BJ (cell line): Measurements from ENCODE around the gene NELL1. TPM values are rescaled to one million over a fixed set of nuclear protein-coding genes. Genes with fewer than 3 reads are reported as not detected.

Experiments used
- CTCF ChIA-PET: fragments of 350-600 bp; formaldehyde crosslinking; extraction: SDS; loops from one replicate; lab custom pipeline; 2021; ENCODE audit warnings: antibody characterized with exemption, inconsistent platforms; lab: Yijun Ruan, JAX
- POLR2A ChIA-PET: fragments of 300-600 bp; sonication (Branson Sonifier 250); formaldehyde crosslinking; extraction: SDS; loops from one replicate; lab custom pipeline; 2021; ENCODE audit warnings: antibody characterized with exemption; lab: Charles Lee
- DNase-seq: peaks from one replicate; pipeline ENCODE4 v3.0.0-alpha.2; 2011; ENCODE audit warnings: low read depth
- H3K27me3 ChIP-seq: 2 replicates; pipeline ENCODE4 v1.6.0; 2011; ENCODE audit warnings: low read length; ENCODE audit not compliant: control insufficient read depth, insufficient read depth
- H3K36me3 ChIP-seq: 2 replicates; pipeline ENCODE4 v1.5.1; 2011; ENCODE audit warnings: low read length; ENCODE audit not compliant: control insufficient read depth, insufficient read depth
- H3K4me3 ChIP-seq: 2 replicates; pipeline ENCODE4 v1.5.1; 2011; ENCODE audit warnings: low read depth, mild to moderate bottlenecking, control low read depth, low read length
- CTCF ChIP-seq: IDR thresholded peaks from 2 replicates; pipeline ENCODE4 v1.5.1; 2011; ENCODE audit warnings: low read depth, mild to moderate bottlenecking, control low read depth, inconsistent platforms, low read length, moderate library complexity; ENCODE audit not compliant: insufficient read depth
- polyA plus RNA-seq: library from polyadenylated mRNA; depleted of rRNA; stranded (reverse); fragments of >200 nt; gene quantifications from 2 replicates; pipeline ENCODE4 v1.2.3, GENCODE V29; 2011

NELL1 gene
- polyA plus RNA-seq, 1 experiment = not detected

- POLR2A ChIA-PET = no interaction called here
- CTCF ChIA-PET = no interaction called here
Measured at GRCh38 chr11:21068886-21069285, 399.5 kb downstream of the NELL1 start.

GRCh38 chr11:21069909-21070308, 400.5 kb downstream of the NELL1 start:
- Histone ChIP-seq H3K27me3 (no peaks in the 10 kb centered on the region), H3K4me3 (no peak overlapping the region), H3K36me3 (no peaks in the 10 kb centered on the region)
- DNase-seq = no peak
- ChIA-PET CTCF (no interaction called here), POLR2A (no interaction called here)
- no peak for TF ChIP-seq CTCF

More at GRCh38 chr11:21068886-21069285, 399.5 kb downstream of the NELL1 start:
- H3K36me3 ChIP-seq = no peaks in the 10 kb centered on the region
- H3K27me3 ChIP-seq = no peaks in the 10 kb centered on the region
- TF ChIP-seq CTCF = no peak
- no peak overlapping the region for H3K4me3 ChIP-seq
- no peak for DNase-seq

GRCh38 chr11:21072558-21072957, 403.2 kb downstream of the NELL1 start:
- CTCF ChIA-PET = no interaction called here

GRCh38 chr11:21082853-21083252, 413.5 kb downstream of the NELL1 start:
- ChIA-PET CTCF (no interaction called here), POLR2A (no interaction called here)
- no peaks in the 10 kb centered on the region for H3K36me3 ChIP-seq
- no peak overlapping the region for H3K4me3 ChIP-seq
- no peak for TF ChIP-seq CTCF
- no peaks in the 10 kb centered on the region for H3K27me3 ChIP-seq
- DNase-seq = no peak

More at GRCh38 chr11:21072558-21072957, 403.2 kb downstream of the NELL1 start:
- H3K27me3 ChIP-seq = no peaks in the 10 kb centered on the region
- POLR2A ChIA-PET = no interaction called here
- DNase-seq = no peak
- TF ChIP-seq CTCF = no peak
- H3K36me3 ChIP-seq = no peaks in the 10 kb centered on the region
- H3K4me3 ChIP-seq = no peak overlapping the region

GRCh38 chr11:21088930-21089329, 419.5 kb downstream of the NELL1 start:
- H3K27me3 ChIP-seq = no peaks in the 10 kb centered on the region
- ChIA-PET POLR2A (no interaction called here), CTCF (no interaction called here)
- TF ChIP-seq CTCF = no peak
- no peak overlapping the region for H3K4me3 ChIP-seq
- DNase-seq = no peak
- H3K36me3 ChIP-seq = no peaks in the 10 kb centered on the region
